Measurements from ENCODE around the gene CCL8.

Gene CCL8

DNA sequence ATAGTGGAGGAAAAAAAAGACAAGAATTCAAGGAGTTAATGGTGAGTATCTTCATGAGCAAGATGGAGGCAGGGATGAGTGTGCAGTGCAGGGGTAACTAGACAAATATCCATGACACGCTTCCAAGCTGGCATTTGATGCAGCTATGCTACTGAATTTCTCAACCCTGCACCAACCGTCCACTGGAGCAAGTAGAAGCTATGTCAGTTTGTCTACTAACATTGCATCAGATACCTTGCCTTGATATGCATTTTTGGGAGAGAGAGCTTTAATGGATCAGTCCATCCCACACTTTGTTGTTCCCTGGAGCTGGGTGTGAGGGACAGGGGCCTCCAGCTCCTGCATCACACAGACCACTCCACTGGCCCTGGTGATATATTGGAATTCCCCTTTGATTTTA lies 17.2 kb upstream of the CCL8 start:
- no peaks in the 10 kb centered on the region for H3K9me3 ChIP-seq (ENCODE audit: insufficient read depth, low read depth, low read length)
- H3K9ac ChIP-seq (ENCODE audit: low read depth, low read length, poor library complexity, severe bottlenecking): no peak overlapping the region
- H2AFZ ChIP-seq (ENCODE audit: low read length): no peak overlapping the region
- H3K4me1 ChIP-seq (ENCODE audit: insufficient read depth, low read length, poor library complexity, severe bottlenecking): no peaks in the 10 kb centered on the region
- no peaks in the 10 kb centered on the region for H3K9me2 ChIP-seq (replicated peaks; ENCODE audit: low read depth, low read length)
- H3K4me2 ChIP-seq (ENCODE audit: low read depth, low read length, poor library complexity, severe bottlenecking): no peak overlapping the region
- H3K79me2 ChIP-seq (ENCODE audit: insufficient read depth, low read length): no peaks in the 10 kb centered on the region
- H3F3A ChIP-seq (ENCODE audit: low read depth): no peaks in the 10 kb centered on the region
- H3K27me3 ChIP-seq (ENCODE audit: insufficient read depth, low read length, poor library complexity, severe bottlenecking): no peaks in the 10 kb centered on the region
- no peak for TF ChIP-seq CTCF (conservative IDR thresholded peaks at IDR 0.05; ENCODE audit: low read length)
- TF ChIP-seq EZH2phosphoT487 (IDR thresholded peaks at IDR 0.05; ENCODE audit: borderline replicate concordance): no peak
- H3K36me3 ChIP-seq (ENCODE audit: insufficient read depth, low read length): no peaks in the 10 kb centered on the region
- H4K20me1 ChIP-seq (ENCODE audit: insufficient read depth, low read length, poor library complexity, severe bottlenecking): no peaks in the 10 kb centered on the region
- no peak overlapping the region for H3K4me3 ChIP-seq (ENCODE audit: low read length, poor library complexity, severe bottlenecking)

GRCh38 chr17:34302636-34303035 lies 16.6 kb upstream of the CCL8 start:
- H3K9me2 ChIP-seq (replicated peaks; ENCODE audit: low read depth, low read length): no peaks in the 10 kb centered on the region
- H3K9me3 ChIP-seq (ENCODE audit: insufficient read depth, low read depth, low read length): no peaks in the 10 kb centered on the region
- no peak overlapping the region for H3K4me3 ChIP-seq (ENCODE audit: low read length, poor library complexity, severe bottlenecking)
- H4K20me1 ChIP-seq (ENCODE audit: insufficient read depth, low read length, poor library complexity, severe bottlenecking): no peaks in the 10 kb centered on the region
- H3K9ac ChIP-seq (ENCODE audit: low read depth, low read length, poor library complexity, severe bottlenecking): no peak overlapping the region
- no peak for TF ChIP-seq EZH2phosphoT487 (IDR thresholded peaks at IDR 0.05; ENCODE audit: borderline replicate concordance)
- TF ChIP-seq CTCF (conservative IDR thresholded peaks at IDR 0.05; ENCODE audit: low read length): no peak
- no peaks in the 10 kb centered on the region for H3F3A ChIP-seq (ENCODE audit: low read depth)
- no peaks in the 10 kb centered on the region for H3K36me3 ChIP-seq (ENCODE audit: insufficient read depth, low read length)
- no peaks in the 10 kb centered on the region for H3K4me1 ChIP-seq (ENCODE audit: insufficient read depth, low read length, poor library complexity, severe bottlenecking)
- no peaks in the 10 kb centered on the region for H3K27me3 ChIP-seq (ENCODE audit: insufficient read depth, low read length, poor library complexity, severe bottlenecking)
- H3K79me2 ChIP-seq (ENCODE audit: insufficient read depth, low read length): no peaks in the 10 kb centered on the region
- H2AFZ ChIP-seq (ENCODE audit: low read length): no peak overlapping the region
- H3K4me2 ChIP-seq (ENCODE audit: low read depth, low read length, poor library complexity, severe bottlenecking): no peak overlapping the region

DNA sequence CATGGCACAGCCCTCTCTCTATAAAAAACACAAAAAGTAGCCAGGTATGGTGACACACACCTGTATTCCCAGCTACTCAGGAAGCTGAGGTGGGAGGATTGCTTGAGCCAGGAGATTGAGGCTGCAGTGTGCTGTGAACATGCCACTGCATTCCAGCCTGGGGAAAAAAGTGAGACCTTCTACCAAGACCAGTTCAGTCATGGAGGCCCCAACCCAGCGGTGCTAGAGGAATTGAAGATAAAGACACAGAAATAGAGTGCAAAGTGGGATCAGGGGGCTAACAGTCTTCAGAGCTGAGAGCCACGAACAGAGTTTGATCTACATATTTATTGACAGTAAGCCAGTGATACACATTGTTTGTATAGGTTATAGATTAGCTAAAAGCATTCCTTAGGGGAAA lies 15.6 kb upstream of the CCL8 start:
- Histone ChIP-seq H3K79me2 (ENCODE audit: insufficient read depth, low read length) (no peaks in the 10 kb centered on the region), H3K4me1 (ENCODE audit: insufficient read depth, low read length, poor library complexity, severe bottlenecking) (no peaks in the 10 kb centered on the region), H3K4me3 (ENCODE audit: low read length, poor library complexity, severe bottlenecking) (no peak overlapping the region), H3K4me2 (ENCODE audit: low read depth, low read length, poor library complexity, severe bottlenecking) (no peak overlapping the region), H3K9me3 (ENCODE audit: insufficient read depth, low read depth, low read length) (no peaks in the 10 kb centered on the region), H3K27me3 (ENCODE audit: insufficient read depth, low read length, poor library complexity, severe bottlenecking) (no peaks in the 10 kb centered on the region), H2AFZ (ENCODE audit: low read length) (no peak overlapping the region), H3F3A (ENCODE audit: low read depth) (no peaks in the 10 kb centered on the region), H3K36me3 (ENCODE audit: insufficient read depth, low read length) (no peaks in the 10 kb centered on the region), H3K9me2 (replicated peaks; ENCODE audit: low read depth, low read length) (no peaks in the 10 kb centered on the region), H3K9ac (ENCODE audit: low read depth, low read length, poor library complexity, severe bottlenecking) (no peak overlapping the region), H4K20me1 (ENCODE audit: insufficient read depth, low read length, poor library complexity, severe bottlenecking) (no peaks in the 10 kb centered on the region)
- no peak for TF ChIP-seq EZH2phosphoT487 (IDR thresholded peaks at IDR 0.05; ENCODE audit: borderline replicate concordance)
- no peak for TF ChIP-seq CTCF (conservative IDR thresholded peaks at IDR 0.05; ENCODE audit: low read length)

All from Loucy (cell line).